ENCODE data around the gene UGT2A3.
A peak's percentile ranks its signal among the peaks of the same experiment; 100 is the strongest.

Gene UGT2A3

DNA sequence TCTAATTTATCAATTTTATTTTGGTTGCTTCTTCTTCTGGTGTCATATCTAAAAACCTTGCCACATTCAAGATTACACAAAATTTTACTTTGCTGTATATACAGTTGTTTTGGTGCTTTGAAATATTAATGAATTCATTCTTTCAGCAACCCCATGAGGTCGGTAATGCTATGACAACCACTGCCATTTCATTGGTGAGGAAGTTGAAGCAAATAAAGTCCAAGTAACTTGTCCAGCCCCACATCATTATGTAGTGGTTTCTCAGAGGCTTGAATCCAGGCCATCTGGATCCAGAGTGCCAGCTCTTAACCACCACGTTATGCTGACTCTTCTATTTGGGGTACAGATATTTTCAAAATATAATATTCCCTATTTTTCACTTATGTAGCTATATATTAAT is 42.2 kb downstream of the UGT2A3 start:
- no peak for DNase-seq

DNA sequence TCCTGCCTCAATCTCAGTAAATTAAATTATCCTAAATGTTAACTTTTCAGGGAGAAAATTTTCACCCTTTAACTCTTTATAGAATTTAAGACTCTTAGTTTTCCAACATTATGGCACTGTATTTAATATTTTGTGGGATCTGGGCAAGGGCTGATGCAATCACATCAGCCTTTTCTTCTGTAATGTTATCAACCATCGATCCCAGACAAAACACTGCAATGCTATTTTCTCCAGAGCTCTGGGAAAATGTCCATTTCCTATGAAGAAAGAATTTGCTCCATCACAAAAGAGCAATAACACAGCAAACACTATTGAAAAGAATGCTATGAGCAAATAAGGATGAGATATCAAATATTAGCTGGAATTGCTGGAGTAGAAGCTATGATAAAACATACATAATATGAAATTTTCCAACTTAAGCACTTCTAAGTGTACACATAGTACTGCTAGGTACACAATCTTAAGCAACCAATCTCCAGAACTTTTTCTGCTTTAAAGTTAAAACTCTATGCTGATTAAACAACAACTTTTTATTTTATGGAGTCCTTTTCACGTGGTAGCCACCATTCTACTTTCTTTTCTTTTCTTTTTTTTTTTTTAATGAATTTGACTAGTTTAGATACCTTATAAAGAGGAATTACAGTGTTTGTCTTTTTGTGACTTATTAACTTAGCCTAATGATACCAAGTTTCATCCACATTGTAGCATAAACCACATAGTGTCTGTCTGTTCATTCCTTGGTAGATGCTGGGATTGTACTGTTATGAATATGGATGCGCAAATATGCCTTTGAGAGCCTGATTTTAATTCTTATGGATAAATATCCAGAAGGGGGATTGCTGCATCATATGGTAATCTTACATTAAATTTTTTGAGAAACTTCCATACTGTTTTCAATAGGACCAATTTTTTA is 43.6 kb downstream of the UGT2A3 start:
- no peak for DNase-seq

DNA sequence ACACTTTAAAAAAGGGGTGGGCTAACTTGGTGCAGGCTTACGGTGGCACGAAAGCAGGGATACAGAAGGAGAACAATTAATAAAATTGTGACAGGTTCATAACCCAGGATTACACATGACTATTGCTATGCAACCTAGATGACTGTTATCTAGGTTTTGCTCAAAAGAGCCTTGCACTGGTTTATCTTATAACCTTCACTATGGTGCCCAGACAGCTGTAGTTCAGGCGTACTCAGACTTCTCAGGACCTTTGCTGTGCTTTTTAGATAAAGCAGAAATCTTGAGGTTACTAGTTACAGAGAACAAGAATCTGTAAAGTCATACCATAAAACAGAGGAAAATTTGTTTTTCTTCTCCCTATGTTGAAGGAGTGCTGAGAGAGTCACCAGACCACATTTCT is 44.4 kb downstream of the UGT2A3 start:
- no peak for DNase-seq

DNA sequence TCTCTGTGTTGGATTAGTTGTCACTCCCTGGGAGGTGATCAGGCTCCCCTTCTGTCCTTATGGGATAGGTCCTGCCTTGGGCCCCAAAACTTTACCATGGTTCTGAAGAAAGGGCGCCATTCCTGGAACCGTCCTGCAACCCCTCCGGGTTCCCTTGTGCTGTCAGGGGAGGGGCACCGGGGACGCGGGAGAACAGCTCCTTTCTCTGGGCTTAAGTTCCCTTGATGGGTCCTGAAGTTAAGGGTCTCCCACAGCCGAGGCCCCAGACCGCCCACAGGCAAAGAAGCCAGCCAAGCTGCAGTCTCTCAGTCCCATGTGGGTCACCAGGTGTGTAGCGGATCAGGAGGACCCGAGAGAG is 44.8 kb downstream of the UGT2A3 start:
- DNase-seq, result no peak

DNA sequence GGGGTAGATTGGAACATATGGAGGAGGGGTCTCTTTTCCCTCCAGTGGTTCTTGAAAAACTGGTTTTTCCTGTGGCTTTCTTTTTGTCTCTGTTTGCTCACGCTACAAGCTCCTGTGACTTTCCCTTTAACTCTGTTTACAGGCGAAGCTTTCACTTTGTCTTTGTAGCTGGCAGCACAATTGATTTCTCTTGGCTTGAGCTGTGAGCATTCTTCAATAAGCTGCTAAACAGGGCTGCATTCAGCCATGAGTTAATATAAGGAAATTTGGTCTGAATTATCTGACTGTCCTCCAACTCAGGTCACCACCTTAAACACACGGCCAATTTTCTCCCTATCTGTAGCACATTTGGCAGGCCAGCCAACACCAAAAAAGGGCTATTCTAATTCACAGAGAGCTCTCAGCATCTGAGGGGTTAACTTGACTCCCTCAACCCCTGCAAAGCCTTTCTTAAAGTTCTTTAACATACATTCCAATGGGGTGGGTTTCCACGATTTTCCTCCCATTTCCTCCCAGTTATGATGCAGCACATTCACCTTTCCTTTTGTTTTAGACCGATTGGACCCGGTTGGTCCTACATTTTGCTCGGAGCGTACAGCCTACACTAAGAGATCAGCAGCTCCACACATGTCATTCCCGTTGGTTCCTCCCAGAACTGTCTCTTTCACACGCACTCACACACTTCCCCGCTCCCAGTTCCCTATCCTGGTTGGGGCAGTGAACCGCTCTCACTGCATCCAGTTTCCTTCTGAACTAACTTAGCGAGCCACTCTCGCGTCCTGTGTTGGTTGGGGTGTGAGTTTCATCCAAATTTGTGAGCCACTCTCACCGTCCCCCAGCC is 45.4 kb downstream of the UGT2A3 start:
- DNase-seq, result peak; percentile 86

DNA sequence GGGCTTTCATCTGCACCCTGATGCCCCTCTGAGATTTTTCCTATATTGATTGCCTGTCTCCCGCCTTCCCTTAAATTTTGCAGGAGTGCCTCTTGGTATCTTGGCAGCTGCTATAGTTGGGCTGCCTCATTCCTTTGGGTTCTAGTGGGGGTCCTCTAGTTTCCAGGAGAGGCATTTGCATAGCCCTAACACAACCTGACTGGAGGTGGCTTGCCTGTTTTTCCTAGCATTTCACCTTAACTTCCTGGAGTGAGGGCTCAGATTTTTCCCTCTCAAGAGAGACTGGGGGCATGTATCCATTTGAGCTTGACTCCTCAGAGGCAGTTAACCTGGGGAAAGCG is 46.0 kb downstream of the UGT2A3 start:
- DNase-seq, result no peak

DNA sequence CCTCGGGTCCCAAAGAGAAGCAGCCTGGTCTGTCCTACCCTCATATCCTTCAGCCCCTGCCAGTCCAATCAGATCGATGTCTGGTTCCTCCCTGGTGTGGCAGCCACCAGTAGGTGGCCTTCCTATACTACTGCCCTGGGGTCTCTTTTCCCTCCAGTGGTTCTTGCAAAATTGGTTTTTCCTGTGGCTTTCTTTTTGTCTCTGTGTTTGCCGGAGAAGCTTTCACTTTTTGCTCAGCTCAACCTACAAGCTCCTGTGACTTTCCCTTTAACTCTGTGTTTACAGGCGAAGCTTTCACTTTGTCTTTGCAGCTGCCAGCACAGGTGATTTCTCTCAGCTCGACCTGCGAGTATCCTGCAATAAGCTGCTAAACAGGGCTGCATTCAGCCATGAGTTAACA is 46.8 kb downstream of the UGT2A3 start:
- peak; percentile 41 for DNase-seq

DNA sequence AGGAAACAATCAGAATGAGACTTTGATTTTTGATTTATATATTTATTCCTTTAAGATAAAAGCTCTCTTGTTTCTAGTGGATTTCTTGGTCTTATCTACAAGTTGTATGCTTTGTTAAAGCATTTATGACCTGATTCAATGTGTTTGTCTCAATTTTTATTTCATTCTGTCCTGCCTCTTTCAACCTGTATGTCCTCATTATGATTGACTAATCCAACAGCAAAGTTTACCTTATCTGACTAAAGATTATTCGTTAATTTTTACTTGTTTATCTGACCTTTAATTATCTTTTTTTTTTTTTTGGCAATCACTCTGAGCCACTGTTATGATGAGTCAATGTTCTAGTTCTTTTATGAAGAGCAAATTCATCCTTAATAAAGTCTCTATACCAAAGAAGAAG is 54.9 kb downstream of the UGT2A3 start:
- DNase-seq, result no peak

DNA sequence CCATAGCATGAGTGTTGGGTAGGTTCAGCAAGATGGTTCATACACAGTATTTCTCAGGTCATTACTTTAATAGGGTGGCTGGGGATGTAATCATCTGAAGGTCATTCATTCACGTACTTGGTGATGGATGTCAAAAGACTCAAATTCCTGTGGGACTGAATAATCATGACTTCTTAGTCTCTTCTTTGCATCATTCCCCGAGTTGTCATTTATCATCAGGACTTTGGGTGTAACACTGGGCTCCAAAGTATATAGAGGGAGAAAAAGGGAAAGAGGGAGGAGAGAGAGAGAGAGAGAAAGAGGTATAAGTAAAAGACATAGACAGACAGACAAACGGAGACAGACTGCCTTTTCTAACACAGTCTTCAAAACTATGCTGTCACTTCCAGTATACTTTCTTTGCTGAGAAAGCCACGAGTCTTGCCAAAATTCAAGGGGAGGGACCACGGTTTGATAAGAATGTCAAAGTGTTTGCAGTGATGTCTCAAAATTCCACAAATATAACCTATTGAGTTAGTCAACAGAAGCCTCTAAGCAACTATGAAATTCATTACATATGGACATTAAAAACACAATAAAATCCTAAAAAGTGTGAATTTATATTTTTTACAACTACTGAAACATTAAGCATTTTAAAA is 55.9 kb downstream of the UGT2A3 start:
- no peak for DNase-seq

DNA sequence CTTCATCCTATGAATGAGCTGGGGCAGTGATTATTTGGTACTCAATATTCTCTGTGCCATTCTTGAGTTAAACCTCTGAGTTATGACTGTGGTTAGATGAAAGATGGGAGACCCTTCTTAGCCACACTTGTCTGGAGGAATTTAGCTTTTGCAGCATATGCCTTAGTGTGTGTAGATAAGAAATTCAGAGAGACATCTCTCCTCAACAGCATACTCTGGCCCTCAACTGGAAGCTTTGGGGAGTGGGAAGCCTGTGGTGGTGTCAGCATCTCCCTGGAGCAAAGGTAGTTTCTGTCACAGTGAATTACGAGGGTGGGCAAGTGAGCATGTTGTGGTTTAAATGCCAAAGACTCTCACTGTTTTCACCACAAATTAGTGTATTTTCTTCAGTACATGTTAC is 58.7 kb downstream of the UGT2A3 start:
- no peak for DNase-seq

DNA sequence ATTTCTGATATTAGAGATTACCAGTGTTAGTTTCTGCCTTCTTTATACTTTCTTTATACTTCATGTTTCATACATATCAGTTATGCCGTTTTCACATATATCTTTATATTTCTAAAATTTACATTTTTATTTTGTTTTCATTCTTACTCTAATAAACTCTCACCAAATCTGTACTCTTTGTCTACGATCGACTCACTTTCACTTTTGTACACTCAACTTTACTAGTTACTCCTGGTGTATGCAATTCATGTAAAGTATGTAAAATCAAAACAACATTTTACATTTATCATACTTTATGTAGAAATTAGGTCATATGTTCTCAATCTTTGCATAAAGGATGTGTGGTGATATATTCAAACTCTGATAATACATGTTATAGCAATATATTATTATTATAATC is 59.9 kb downstream of the UGT2A3 start:
- DNase-seq, result no peak

DNA sequence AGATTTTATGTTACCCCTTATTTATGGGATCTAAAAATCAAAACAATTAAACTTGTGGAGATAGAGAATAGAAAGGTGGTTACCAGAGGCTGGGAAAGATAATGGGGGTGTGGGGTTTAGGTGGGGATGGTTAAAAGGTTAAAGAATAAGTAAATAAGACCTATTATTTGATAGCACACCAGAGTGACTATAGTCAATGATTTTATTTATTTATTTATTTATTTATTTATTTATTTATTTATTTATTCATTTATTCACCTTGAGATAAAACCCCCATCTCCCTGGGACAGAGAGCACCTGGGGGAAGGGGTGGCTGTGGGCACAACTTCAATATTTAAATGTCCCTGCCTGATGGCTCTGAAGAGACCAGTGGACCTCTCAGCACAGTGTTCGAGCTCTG is 66.1 kb downstream of the UGT2A3 start:
- no peak for DNase-seq

DNA sequence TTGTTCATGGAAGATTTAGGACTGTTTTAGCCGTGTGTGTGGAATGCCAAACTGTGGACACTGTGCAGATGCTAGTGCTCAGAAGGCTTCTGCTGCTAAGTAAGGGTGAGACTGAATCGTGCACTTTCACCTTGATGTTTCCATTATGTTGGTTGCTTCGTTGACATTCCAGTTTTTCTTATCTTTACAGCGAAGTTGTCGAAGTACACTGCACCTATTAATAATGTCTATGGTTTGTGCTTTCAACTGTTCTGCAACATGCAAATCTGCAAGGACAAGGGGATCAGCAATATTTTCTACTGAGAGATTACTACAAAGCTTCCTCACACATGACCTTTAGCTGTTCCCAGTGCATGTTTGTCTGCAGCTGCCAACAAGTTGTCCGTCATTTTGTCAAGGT is 67.7 kb downstream of the UGT2A3 start:
- DNase-seq, result no peak

All from NCI-H345 (cell line).